Stimulated activated CD4-positive, alpha-beta T cell treated with anti-CD3 and anti-CD28 coated beads, TNF-alpha, amount 100 ng/mL, for 48 hours (primary cell): Measurements from ENCODE around the gene CFAP97.
"Not testable (repeated sequence)": the region's sequence is repeated elsewhere in the genome, so short reads cannot be mapped to it uniquely, and the experiment has no call there.

Source experiments
- DNase-seq, 3 donors: peaks; one replicate each; pipeline ENCODE4 v3.0.0-alpha.2; 2020; ENCODE audit warnings: low read depth in 3 of 3

The CFAP97 gene

DNA sequence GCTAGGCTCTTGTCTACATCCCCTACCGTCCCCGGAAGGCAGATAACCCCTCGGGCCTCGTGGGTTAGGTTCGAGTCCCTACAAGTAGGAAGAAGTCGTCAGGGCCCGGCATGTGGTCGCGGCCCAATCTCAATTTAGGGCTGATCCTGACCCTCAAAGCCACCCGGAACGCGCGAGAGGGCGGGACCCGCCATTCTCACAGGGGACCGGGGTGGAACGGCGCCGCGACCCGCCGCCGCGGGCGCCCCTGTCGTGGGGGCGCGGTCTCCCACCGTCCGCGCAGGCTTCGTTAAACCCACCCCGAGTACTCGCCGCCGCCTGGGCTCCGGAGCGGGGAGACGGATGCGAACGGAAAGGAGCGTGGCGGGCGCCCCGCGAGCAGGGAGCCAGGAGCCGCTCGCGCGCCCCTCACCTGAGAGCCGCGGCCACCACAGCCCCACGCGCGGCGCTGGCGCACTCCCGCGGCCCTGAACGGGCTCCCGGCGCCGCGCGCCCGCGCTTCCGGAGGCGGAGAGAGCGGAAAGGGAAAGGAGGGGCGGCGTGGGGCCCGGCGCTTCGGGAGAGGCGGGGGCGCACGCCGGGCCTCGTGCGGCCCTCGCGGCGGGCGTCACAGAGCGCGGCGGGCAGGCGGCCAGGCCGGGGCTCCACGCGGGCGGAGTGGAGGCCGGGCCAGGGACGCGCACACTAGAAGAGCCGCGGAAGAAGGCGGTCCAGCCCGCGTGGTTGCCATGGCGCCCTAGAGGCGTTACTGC is at the start of gene CFAP97:
Gene CFAP97, minus strand, starts transcription at position 515 of the 752 bp plus-strand sequence. CDS start 12,804 bp downstream, outside the sequence.
- DNase-seq: peak; percentile 59 to 73 (median 64)

DNA sequence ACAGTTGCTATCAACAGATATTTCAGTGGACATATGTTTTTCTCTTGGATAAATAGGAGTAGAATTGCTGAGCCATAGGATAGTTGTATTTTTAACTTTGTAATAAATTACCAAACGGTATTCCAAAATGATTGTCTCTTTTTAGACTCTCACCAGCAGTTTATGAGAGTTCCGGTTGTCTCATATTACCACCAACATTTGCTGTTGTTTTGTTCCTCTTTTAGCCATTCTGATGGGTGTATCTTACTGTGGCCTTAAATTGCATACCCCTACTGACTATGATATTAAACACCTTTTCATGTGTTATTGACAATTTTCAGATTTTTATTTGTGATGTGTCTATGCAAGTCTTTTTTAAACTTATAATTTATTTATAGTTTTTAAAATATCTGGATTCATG is 45.3 kb upstream of the CFAP97 start:
- no peak for DNase-seq

DNA sequence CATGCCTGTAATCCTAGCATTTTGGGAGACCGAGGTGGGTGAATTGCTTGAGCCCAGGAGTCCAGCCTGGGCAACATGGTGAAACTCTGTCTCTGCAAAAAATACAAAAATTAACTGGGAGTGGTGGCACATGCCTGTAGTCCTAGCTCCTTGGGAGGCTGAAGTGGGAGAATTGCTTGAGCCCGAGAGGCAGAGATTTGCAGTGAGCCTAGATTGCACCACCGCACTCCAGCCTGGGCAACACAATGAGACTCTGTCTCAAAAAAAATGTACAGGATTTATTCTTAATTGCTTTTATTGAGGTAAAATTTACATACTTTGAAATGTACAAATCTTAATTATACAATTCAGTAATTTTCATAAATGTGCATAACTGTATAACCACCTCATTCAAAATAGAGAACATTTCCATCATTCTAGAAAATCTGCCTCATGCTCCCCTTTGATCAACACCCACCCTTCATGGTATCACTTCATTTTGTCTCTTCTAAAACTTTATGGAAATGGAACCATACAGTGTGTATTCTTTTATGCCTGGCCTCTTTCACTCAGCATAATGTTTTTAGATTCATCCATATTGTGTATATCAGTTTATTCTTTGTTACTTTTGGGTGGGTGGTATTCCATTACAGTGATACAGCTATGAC is 44.7 kb upstream of the CFAP97 start:
- DNase-seq: no peak

DNA sequence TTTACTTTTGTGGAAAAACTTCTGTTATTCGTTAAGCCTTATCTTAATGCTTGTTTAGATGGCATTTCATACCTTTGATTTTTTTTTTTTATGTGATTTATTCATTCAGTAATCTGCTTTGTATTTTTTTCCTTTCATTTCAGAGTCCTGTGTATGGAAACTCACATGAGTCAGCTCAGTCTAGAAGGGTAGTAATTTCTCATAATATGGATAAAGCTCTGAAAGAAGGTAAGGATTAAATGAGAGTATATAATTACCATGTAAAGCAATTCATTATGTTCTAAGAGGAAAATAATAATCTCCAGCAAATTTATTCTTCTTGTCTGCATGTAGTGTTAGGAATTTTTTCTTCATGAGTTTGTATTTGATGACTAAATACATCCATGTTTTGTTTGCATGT is 43.4 kb upstream of the CFAP97 start:
- DNase-seq: no peak

DNA sequence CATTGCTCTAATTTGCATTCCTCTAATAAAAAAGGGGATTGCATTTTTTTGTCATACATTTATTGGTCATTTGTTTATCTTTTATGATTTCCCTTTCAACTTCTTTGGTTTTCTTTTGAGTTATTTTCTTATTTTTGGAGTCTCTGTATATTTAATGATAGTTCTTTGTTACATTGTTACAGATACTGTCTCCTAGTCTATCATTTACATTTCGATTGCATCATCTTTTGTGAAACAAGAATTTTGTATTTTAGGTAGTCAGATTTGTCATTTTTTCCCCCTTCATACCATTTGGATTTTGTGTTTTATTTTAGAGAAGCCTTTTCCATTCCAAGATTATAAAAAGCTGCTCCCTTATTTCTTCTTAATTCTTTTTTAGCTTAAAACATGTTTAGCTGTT is 42.7 kb upstream of the CFAP97 start:
- DNase-seq: no peak

DNA sequence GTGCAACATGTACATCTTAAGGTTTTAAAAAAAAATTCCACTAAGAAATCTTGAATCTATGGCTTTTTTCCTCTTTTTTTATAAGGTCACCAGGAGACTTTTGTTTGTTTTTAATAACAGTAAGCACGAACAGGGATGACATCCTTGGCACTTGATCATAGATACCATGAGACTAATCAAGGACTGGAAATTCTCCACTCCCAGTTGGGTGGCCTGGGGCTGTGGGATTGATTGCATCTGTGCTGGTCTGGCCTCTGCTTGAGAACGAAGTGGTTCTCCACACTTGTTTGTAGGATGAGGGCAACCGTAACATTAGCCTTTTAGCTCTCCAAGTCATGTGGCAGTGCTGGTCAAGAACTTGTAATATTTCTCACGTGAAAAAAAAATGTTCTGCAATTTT is 41.0 kb upstream of the CFAP97 start:
- no peak for DNase-seq

DNA sequence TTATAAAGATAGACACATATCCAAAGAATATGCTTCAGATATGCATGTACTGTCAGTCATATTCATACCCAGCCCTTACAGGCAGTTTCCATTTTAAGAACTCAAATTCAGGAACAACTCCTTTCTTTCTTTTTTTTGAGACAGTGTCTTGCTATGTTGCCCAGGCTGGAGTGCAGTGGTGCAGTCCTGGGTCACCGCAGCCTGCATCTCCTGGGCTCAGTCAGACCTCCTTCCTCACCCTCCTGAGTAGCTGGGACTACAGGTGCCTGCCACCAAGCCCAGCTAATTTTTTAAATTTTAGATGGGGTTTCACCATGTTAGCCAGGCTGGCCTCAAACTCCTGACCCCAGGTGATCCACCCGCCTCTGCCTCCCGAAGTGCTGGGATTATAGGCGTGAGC is 40.1 kb upstream of the CFAP97 start:
- DNase-seq: no peak

DNA sequence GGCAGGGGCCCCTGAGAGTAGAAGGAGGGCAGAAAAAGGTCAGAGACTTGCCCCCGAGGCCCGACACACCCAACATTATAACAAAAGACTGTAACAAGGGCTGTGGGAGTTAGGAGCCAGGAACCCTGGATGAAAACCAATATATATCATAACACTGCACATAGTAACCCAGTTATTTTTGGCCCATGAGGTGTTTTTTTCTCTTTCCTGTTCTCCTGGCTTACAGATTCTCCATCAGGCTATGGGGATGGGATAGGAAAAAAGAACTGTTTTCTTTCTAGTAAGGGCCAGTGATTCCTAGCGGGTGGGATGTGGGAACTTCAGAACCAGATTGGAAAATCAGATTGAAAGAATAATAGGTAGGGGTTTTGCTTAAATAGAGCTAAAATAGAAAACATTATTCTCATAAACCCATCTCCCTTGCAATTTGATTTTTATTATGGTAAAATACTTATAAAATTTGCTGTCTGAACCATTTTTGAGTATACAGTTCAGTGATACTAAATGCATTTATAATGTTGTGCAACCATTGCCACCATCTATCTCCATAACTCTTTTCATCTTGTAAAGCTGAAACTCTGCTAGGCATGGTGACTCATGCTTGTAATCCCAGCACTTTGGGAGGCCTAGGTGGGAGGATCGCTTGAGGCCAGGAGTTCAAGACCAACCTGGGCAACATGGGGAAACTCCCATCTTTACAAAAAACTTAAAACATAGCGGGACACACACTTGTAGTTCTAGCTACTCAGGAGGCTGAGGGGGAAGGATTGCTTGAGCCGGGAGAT is 39.1 kb upstream of the CFAP97 start:
- DNase-seq: no peak

DNA sequence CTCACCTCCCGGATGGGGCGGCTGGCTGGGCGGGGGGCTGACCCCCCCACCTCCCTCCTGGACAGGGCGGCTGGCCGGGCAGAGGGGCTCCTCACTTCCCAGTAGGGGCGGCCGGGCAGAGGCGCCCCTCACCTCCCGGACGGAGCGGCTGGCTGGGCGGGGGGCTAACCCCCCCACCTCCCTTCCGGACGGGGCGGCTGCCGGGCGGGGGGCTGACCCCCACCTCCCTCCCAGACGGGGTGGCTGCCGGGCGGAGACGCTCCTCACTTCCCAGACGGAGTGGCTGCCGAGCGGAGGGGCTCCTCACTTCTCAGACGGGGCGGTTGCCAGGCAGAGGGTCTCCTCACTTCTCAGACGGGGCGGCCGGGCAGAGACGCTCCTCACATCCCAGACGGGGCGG is 36.7 kb upstream of the CFAP97 start:
- not testable (repeated sequence) for DNase-seq

DNA sequence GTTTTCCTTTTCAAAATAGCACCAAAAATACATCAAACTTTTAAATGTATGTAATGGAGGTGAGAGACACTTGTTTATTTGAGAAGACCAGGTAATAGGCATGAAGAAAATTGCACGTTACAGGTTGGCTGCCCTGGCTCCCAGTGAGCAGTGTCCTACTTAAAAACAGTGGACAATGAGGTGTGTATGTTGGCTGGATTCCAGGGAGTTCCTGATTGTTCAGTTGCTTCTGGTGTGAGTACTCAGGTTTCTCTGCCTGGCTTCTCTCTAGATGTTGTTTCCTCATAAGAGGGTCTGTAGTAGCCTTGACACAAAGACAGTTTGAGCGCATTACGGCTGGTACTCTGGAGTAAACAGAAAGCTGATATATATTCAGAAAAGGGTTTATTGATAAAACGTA is 35.0 kb upstream of the CFAP97 start:
- no peak for DNase-seq

DNA sequence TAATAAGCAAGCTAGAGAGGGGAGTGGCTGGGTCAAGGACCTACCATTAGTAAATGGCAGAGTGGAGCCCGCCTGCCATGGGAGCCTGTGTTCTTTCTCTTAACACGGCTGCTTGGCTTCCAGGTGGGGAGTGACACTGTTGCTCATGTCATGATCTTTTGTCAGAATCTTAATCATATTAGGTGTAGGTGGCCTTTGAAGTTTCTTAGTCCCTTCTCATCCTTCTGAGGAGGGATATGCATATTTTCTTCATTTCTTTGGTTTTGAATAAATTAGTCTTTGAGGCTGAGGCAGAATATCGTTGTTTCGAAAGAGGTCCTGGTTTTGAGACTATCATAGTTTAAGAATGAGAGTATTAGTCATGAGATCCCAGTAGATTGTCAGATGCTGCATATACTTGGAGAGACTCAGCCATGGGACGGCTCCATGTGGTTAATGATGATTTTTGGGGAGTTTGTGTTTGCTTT is 34.4 kb upstream of the CFAP97 start:
- peak; percentile 12 to 38 (median 13) for DNase-seq

DNA sequence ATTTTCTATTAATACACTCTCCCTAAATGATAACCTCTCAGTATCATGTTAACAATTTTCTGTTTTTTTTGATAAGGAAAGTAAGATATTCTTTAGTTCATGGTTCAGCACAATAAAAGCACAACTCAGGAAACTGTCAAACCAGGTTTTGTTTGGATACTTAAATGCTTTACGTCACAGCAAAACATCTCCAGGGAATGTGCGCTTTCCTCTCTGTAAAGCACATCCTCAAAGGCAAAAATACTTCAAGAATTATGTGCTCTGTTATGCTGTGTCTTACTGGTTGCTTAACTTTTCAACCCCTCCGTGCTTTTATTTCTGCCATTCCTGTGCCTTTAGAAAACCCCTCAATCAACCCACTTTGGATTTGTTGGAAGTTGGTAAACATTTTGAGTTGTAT is 33.4 kb upstream of the CFAP97 start:
- no peak for DNase-seq

DNA sequence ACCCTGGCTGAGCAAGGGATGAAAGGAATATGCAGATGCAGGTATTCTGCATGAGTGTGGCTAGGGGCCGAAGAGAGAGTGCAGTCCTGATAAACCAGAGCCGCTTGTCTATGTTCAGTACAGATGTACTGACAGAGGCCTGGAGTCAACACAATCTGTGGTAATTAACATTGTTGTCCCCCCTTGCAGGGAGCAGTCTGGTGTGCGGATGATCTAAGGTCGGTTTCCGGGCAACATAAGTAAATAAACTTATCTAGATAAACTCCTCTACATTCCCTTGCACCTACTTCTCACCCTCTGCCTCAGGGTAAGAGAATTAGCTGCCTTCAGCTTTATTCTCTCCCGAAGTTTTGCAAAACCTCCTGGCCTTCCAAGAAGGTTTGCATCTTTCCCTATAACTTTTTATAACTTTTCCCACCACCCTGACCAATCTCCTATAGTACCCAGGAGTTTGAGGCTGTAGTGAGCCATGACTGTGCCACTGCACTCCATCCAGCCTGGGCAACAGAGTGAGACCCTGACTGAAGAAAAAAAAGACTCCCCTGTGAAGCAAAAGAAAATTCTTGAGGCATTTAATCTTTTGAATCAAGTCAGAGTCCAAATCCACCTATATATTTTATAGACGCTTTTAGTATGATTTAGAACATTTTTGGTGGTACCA is 32.2 kb upstream of the CFAP97 start:
- no peak for DNase-seq

DNA sequence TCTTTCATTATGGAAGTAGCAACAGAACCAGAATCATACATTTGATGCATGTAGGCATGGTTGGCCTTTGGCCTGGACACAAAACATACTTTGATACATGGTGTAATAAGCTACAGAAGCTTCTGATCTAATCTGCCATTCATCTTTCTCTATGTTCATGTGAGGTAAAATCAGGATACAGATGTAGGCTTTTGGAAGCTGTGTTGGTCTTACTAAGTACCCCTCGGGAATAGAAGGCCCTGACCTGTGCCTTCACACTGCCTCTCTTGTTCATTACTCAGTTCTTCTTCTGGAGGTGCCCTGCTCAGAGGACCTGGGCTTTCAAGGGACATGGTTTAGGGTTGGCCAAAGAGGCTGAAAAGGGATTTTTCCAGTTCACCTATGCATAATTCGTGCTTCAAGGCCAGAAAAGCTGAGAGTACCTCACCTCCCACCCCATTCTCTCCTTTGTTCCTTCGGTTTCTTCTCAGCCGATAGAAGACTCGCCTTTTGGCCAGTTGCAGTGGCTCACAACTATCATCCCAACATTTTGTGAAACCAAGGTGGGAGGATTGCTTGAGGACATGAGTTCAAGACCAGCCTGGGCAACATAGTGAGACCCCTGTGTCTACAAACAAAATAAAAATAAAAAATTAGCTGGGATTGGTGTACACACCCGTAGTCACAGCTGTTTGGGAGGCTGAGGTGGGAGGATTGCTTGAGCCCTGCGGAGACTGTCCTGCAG is 31.5 kb upstream of the CFAP97 start:
- DNase-seq: no peak

DNA sequence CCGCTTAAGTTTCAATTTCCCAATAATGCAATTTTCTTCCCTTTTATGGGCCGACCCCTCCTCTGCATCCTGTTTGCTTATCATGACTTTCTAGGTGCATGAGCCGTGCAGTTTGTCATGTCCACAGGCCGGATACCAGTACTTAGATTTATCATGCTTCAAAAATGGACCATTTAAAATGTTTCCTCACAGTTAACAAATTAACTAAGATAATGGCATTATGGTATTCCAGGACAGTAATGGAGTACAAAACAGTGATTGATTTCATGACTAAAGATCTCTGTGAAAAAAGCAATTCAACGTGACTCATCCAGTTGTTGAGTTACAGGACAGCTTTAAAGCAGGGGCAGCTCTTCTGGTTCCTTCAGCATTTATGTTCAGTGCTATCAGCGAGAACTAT is 28.6 kb upstream of the CFAP97 start:
- DNase-seq: no peak

DNA sequence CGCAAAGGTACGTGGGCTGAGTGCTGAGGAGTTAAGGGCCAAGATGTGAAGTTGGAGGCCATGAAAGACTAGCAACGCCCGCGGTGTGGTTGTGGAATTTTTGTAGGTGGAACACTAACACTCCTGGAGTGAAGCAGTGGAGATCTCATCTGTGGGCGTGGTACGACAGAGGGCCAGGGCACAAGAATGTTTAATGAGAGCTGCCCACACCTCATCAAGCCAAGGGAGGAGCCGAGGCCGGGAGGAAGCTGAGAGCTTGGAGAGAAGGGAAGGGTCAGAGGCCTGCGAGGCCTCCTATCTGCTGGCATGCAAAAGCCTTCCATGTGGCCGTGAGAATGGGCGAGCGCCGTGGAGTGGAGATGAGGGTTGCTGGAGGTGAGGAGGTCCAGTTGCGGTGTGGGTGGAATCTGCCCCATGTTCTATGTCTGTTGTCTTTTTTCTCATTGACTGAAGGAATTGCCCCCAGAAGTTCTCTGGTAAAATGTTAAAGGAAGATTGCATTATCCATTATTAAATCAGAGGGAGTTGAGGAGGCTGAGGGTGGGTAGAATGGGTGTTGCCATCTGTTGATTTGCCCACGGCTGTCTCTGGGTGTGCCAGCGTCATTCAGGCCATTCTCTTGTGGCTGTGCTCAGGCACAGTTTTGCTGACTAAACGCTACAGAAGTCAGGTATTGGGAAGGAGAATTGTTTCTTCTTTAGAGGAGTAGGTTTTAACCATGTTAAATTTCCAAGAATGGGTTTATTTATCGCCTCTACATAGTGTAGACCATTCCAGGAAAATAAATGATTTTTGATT is 25.4 kb upstream of the CFAP97 start:
- no peak for DNase-seq

DNA sequence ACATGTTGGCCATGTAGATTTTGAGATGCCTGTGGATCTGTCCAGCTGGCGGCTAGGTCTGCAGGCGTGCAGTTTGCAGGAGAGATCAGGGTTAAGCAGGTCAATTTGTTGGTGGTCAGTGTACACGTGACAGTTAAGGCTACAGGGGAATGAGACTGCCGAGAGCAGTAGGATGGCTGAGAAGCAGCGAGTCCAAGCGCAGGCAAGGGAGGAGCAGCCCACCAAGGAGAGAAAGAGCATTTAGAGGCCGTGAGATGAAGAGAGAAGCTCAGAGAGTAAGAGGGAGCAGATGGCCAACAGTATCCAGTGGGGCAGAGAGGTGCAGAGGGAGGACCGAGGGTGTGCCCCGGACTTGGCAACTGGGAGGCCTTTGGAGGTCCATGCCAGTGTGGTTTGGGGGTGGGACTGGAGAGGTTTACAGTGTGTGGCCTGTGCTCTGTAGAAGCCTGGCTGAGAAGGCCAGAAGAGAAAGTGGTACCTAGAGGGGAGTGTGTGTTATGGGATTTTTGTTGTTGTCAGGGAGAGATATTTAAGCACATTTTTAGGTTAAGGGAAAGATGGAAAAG is 24.0 kb upstream of the CFAP97 start:
- DNase-seq: no peak

DNA sequence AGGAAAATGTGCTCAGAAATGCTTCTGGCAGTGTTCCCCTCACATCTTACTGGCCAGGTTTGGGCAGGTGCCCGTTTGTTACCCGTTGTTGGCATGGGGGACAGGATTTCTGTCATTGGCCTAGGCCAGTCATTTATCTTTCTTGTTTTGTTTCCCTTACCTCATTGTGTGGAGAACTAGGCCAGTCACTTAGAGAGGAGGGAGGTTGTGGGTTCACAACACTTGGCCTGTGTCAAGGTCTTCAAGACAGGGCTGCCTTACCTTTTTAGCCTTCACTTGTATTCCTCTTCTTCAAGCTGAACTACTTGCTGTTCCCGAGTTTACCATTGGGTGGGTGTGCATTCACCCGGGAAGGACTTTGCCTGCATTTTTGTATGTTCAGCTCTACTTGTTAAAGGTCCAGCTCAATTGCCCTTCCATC is 23.3 kb upstream of the CFAP97 start:
- no peak for DNase-seq

DNA sequence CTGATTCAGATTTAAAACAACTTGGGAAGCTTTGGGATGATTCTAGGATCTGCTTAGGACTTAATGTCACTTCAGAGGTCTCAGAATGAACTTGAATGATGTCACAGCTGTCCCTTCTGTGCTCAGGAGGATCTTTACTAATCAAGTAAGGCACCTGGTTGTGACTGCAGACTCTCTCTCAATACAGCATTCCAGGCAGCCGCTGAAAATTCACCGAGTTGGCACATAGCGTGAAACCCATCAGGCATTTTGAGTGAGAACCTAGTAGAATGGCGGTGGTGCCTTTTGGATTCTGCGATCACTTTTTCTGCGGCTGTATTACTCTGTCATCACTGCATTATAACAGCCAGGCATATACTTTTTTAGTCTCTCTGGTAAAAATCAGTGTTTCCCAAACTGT is 22.1 kb upstream of the CFAP97 start:
- DNase-seq: no peak

DNA sequence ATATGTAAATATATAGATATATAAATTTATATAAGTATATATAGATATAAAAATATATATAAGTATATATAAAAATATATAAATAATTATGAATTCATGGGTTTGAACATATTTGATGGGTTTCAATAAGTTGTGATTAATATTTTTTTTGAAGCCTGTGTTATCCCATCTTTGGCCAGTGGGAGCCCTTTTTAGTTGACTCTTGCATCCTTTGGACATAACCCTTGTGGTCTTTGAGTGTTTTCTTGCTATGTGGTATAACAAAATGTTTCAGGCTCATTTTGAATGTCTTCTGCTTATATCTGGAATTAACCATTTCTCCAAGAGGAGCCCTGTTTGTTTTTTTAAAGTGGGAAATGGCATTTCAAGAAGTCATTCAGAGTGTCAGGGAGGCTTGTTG is 20.8 kb upstream of the CFAP97 start:
- no peak for DNase-seq
